ENCODE measurements around the gene GPR146.
"Not testable (repeated sequence)": the region's sequence is repeated elsewhere in the genome, so short reads cannot be mapped to it uniquely, and the experiment has no call there.

Gene GPR146

GRCh38 chr7:1026721-1027161 is 17.6 kb upstream of the GPR146 start:
- no peak for DNase-seq

DNA sequence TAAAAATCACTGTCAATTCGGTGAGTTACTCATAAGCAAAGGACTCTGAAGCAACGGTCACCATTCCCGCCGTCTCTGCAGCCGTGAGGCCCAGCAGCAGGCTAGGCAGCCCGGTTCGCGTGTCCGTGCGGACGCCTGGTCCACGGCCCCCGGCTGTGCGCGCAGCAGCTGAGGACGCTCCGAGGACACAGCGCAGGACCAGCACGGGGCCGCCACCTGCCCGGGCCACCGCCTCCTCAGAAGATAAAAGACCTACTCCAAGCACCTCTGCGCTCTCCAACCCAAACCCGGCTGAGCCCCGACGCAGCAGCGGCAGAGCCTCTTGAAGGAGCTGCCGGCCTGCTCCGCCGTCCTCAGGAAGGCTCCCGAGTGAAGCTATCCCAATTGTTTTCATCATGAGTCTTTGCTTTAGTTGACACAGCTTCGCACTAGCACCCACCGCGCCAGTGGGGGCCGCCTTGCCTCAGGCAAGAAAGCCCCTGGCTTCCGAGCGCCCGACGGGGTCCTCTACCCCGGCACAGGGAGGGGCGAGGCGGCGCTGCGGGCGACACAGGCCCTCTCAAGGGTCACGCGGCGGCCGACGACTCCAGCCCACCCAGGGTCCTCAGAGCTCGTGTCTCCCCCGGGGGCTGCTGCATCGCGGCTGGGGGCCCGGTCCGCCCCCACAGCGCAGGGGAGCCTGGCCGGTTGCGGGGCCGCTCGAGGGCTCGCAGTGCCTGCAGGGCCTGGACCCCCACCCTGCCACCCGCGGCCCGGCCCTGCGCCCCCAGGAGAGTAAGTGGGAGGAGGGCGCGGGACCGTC is 16.9 kb upstream of the GPR146 start:
- no peak for DNase-seq

DNA sequence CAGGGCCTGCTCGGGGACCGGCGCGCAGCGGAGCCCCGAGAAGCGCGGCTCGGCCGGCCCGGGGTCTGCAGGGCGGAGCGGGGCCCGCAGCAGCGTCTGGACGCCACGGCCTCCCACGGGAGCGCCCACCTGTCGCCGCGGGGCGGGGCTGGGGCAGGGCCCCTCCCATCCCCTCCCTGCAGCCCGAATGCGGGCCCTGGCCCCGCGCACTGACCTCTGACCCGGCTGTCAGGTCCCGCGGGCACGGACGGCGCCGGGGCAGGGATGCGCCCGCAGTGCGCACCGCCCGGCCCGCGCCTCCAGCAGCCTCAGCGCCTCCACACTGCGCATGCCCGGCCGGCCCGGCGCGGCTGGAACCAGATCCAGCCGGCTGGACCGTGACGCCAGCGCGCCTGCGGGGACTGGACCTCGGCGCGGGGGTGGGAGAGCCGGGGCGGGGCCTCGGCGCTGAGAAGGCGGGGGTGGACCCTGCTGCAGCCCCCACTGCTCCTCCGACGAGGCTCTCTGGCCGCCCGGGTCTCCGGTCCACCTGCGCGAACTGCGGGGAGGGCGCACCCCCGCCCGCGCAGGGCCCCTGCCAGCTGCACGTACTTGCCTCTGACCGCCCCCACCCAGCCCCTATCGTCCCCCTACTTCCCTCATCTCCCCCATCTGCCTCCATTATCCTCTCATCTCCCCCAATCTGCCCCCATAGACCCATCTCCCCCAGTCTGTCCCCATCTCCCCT is 16.1 kb upstream of the GPR146 start:
- DNase-seq = peak; percentile 62 to 70

GRCh38 chr7:1028775-1029636 is 15.3 kb upstream of the GPR146 start:
- DNase-seq = peak; percentile 58 to 61

- DNase-seq = no peak
Observed at GRCh38 chr7:1029637-1030443, 14.5 kb upstream of the GPR146 start.

DNA sequence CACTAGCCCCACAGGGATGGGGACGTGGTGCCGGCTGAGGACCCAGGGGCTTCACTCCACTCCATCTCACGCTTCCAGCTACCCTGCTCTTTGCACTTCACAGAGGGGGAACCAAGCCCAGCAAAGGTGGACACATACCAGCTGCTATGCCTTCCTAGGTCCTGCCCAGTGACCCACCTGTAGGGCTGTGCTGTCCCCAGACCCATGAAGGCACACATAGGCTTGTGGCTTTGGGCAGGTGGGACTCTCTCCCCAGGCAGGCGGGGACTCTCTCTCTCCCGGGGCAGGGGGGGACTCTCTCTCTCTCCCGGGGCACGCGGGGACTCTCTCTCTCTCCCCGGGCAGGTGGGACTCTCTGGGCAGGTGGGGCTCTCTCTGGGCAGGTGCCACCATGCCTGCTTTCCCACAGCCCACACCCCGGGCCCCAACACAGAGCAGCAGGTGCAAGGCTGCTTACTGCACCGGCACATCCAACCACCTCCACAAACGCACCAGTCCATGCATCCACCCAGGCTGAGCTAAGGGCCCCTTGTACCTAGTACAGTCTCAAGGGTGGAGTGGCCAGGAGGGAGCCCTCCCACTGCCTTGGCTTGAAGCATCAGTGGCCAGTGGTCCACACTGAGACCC is 13.8 kb upstream of the GPR146 start:
- no peak for DNase-seq

- DNase-seq = no peak
Observed at GRCh38 chr7:1031716-1032455, 12.5 kb upstream of the GPR146 start.

- no peak for DNase-seq
Observed at GRCh38 chr7:1032536-1033181, 11.7 kb upstream of the GPR146 start.

DNA sequence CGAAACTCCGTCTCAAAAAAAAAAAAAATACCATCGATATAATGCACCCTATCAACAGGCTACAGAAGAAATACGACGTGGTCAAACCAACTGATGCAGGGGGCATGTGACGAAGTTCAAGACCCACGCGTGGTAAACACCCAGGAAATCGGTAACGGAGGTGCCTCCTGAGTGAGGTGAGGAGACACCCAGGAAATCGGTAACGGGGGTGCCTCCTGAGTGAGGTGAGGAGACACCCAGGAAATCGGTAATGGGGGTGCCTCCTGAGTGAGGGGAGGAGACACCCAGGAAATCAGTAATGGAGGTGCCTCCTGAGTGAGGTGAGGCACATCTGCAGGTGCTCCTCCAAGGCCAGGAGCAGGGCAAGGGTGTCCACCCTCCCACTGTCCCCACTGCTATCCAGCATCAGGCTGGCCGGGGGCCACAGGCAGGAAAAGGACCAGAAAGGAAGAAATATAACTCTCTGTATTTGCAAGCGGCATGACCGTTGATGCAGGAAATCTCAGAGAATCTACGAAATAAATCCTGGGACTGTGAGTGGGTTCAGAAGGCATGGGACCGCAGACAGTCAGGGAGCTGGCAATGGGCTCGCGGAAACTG is 10.7 kb upstream of the GPR146 start:
- no peak for DNase-seq

DNA sequence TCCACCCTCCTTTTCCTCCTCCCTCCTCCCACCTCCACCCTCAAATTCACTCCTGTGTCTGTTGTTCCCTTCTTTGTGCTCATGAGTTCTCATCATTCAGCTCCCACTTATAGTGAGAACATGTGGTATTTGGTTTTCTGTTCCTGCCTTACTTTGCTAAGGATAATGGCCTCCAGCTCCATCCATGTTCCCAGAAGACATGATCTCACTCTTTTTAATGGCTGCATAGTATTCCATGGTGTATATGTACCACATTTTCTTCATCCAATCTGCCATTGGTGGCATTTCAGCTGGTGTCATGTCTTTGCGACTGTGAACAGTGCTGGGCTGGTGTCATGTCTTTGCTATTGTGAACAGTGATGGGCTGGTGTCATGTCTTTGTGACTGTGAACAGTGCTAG is 9.6 kb upstream of the GPR146 start:
- not testable (repeated sequence) for DNase-seq

DNA sequence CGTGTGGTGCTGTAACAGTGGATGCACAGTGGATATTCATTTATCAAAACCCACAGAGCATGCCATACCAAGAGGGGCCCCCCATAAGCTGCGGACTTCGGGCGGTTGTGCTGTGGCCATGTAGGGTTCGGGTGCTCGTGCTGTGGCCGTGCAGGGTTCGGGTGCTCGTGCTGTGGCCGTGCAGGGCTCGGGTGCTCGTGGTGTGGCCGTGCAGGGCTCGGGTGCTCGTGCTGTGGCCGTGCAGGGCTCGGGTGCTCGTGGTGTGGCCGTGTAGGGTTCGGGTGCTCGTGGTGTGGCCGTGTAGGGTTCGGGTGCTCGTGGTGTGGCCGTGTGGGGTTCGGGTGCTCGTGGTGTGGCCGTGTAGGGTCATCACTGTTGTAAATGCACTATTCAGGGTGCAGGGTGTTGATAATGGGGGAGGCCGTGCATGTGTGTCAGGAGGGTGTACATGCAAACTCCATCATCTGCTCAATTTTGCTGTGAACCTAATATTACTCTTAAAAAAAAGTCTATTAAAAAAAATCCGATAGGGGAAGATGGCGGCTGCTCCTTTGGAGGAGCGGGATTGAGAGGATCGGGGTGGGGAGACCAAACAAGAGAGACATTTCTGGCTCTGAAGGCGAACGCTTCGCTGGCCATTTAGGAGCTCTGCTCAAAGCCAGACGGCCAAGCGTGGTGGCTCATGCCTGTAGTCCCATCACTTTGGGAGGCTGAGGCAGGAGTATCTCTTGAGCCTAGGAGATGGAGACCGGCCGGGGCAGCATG is 8.0 kb upstream of the GPR146 start:
- not testable (repeated sequence) for DNase-seq

DNA sequence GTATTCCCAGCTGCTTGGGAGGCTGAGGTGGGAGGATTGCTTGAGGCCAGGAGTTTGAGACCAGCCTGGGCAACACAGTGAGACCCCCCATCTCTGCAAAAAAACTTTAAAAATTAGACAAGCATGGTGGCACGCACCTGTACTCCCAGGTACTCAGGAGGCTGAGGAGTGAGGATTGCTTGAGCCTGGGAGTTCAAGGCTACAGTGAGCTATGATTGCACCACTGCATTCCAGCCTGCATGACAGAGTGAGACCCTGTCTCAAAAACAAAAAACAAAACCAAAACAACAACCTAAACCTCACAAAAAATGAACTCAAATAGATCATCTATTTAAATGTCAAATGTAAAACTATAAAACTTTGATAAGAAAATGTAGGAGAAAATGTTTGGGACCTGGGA is 4.1 kb upstream of the GPR146 start:
- not testable (repeated sequence) for DNase-seq

DNA sequence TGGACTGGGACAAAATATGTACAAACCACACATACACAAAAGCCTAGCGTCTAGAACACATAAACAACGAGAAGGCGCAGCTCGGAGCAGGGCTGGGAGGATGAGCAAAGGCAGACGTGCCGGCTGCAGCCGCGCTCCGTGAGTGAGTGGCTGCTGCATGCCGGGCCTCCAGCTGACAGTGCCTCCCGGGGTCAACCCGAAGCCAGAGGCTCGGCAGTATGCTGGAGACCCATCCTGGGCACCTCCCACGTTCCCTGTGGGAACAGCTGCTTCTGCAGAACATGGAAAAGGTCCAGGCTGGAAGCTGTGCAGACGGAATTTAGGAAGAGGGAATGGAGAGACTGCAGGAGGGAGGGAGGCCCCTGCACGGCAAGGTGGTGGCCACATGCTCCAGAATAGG is 3.6 kb upstream of the GPR146 start:
- DNase-seq = no peak

- DNase-seq = no peak
Observed at GRCh38 chr7:1041551-1042491, 2.5 kb upstream of the GPR146 start.

DNA sequence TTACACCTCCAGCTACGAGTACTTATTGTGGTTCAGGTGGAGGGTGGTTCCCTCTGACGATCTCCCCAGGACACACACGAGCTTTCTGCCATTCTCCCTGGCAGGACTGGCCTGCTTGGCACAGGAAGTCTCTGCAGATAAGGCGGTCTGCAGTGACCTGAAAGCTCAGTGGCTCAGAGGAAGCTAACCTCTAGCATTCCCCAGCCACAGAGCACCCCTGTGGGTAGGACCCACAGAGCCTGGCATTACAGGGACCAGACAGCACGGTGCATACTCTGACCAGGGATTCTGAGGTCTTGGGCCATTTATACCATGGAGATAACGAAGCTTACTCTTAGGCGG is 1.9 kb upstream of the GPR146 start:
- DNase-seq = no peak

DNA sequence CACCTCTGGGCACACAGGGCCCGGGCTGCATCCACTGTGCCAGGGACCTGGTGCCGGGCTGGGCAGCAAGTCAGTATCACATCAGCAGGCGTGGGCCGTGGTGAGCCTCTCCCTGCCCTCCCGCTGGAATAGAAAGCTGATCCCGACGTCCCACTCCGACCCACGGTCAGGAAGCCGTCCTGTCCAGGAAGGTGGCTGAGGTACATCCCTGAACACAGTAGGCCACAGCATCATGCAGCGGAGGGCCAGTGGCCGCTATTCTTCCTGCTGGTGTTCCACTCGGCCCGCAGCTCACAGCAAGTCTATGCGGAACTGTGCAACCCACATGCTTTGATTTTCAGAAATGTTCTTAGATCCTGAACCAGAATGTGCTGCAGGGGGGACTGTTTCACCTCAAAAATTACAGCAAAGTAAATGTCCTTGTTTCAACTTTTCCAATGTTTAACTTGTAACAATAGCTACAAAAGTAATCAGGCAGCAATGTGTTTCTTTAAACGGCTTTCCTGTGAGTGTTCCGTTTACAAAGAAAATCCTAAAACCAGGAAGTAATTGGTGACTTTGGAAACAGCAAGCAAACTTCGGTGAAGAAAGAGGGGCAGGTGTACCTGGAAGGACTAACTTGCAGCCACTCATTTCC is 676 bp upstream of the GPR146 start:
- no peak for DNase-seq

All from activated CD4-positive, alpha-beta T cell treated with anti-CD3 and anti-CD28 coated beads for 4 hours (primary cell).